Measurements from ENCODE around the gene ATP11A.

The ATP11A gene

DNA sequence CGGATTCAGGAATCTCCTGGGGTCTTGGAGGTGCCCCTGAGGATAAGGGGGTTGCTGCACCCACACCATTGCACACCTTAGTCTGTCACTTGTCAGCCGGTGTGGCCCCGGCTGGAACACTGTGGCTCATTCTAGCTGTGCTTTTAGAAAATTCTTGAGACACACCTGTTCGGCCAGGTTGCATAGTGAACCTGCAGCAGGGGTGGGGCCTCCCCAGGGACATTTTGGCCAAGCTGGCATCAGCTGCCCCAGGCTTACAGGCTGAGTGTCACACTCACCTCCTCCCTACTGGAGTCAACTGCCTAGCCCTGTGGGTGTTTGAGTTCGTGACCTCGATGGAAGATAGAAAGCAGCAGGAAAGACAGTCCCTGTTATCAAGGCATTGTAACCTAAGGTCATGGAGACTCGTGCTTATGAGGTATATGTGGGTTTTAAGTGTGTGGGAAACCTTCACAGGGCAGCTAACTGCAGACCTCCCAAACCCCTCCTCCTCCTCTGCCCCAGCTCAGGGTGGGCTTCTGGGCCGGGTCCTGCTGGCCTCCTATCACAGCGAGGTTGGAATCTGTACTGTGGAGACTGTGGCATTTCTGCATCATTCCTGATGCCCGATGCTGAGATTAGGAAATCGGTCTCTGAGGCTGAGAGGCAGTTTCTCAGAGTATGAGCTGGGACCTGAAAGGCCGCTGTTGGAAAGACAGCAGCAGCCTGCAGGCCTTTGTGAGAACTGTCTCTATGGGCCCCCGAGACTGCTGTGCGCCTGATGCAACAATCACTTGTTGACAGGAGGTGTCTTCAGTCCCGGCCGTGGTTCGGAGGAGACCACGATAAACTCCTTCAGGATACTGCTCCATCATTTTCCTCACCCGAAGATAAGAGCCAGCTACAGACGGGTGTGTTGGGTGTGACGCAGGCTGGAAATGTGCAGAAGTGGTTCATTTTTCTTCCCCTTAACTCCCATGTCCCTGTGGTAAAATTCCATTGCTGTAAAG is 72.2 kb downstream of the ATP11A start:
- DNase-seq (ENCODE audit: low spot score), result no peak

DNA sequence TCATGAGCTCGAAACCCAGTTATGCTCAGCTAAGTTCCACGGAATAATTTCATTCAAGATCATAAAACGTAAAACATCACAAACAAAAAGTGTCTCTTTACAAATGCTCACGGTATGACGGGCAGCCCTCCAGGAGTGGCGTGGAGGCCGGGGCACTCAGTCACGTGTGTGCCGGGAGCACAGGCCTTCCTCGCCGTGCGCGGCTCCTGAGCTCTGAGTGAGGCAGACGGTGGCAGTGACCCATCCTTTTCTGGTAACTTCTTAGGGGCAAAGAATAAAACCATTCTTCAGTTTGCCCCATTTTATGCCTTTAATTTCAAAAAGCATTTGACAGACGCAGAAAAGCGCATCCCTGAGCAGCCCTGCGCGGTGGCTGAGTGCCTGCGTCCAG is 72.8 kb downstream of the ATP11A start:
- DNase-seq (ENCODE audit: low spot score), result no peak

DNA sequence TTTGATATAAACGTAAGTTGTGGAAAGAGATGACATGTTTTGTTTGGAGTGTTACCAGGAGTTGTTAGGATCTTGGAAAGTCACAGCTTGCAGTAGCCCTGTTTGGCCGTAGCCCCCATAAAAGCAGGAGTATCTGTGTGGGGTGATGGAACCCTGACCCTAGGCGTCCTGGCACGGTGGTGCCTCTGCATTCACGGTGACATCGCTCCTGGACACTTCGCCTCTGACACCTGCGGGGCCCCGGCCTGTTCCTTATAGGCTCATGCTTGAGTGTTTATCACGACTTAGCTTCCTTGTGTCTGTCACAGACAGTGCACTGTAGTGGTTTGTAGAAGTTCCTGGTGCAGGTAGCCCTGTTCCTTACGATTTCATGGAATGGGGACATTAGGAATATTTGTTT is 74.2 kb downstream of the ATP11A start:
- no peak for DNase-seq (ENCODE audit: low spot score)

DNA sequence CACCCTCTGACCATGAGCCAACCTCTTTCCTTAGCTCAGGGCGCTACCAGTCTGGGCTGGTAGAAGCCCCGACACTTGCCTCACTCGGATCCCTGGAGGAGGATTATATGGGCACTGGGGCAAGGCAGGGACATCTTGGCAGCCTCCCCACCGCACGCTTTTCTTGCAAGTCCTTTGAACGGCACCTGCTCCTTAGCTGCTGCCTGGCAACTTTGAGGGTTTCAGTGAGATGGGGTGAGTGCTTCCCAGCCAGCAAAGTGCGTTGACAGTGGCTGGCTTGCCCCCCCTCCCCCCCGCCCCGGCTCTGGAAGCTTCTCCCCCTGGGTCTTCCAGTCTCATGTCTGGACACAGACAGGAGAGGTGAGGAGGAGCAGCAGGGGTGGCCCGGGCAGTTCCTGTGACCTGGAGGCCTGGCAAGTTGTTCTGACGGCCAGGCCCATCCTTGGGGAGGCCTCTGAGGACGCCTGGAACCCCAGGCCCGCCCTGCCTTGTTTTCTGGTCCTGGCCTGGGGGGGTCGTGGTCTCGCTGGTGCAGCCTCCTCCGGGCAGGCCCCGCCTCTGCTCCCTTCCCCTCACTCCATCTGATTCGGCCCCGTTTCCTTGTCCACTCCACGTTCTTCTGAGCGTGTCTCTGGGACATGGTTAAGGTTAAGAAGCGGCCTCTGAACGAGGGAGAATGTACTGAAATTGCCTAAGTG is 75.2 kb downstream of the ATP11A start:
- no peak for DNase-seq (ENCODE audit: low spot score)

DNA sequence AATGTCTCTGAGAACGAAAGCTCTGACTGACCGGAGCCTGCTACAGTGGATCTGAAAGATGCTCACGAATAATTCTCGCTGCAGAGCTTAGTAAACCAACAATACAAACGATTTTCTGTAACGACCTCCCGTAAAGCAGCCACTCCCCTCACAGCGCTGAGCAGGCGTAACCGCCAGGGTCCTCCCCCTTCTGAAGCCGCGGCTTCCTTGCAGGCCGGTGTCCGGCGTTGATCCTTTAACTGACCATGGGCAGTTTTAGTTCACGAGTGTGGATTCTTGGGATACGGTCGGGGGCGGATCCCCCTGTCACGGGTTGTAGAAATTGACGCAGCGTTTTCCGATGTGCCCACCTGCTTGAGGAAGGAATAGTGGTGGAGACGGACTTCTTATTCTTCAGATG is 75.9 kb downstream of the ATP11A start:
- no peak for DNase-seq (ENCODE audit: low spot score)

GRCh38 chr13:112766336-112766735 is 76.5 kb downstream of the ATP11A start:
- no peak for DNase-seq (ENCODE audit: low spot score)

DNA sequence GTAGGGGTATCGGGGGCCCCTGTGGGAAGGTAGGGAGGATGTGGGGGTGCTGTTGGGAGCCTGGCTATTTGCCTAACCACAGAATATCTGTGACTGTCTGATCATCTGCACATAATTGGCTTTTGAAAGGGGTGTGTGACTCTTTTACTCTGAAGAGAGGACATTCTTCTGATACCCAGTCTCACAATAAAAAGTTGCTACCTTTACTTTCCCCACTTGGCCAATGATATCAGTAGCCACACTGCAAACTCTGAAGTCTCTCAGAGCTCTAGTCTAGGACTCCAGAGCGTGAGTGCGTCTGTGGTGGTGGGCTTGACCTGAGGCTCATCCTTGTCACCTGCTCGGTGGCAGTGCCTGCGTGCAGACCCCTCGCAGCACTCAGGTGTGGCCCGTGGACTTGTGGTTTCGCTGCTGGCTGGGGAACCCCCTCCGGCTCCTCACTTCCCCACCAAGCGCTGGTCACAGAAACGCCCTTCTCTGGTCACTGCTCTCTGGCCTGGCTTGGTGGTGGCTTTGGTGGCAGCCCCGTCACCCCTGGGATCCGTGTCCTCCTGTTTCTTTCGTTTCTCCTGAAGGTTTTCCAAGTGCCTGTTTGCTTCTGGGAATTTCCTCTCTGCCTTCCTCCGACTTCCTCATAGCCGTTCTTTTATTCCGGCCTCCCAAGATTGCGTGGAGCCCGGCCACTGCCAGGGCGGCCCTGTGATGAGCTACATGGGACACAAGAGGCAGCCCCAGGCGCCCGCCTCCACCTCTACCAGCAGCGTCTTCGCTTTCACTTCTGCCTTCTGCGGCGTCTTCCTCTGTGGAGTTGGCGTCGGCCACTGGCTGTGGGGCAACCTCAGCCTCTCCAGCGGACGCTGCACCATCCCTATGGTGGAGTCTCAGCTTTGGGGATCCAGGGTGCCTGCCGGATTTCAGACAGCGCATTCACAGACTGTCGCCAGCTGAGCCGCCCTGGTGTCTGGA is 78.0 kb downstream of the ATP11A start:
- no peak for DNase-seq (ENCODE audit: low spot score)

- no peak for DNase-seq (ENCODE audit: low spot score)
Measured at GRCh38 chr13:112768795-112769481, 79.1 kb downstream of the ATP11A start.

DNA sequence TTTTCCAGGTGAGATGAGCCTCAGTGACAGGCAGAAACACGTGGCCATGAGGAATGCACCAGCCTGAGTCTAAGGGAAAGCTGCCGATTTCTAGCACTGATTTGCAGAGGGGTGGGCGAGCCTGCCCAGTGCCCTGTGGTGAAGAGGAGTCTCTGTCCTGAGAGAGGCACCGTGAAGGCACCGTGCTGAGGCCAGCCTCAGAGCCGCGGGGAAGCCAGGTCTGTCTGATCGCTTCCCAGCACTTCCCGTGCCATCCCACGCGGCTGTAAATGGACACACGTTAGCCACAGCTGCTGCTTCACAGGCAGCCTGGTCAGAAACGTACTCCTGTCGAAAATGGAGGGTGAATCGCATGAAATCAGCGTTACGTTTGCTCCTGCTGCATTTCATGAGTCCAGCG is 79.8 kb downstream of the ATP11A start:
- DNase-seq (ENCODE audit: low spot score), result no peak

DNA sequence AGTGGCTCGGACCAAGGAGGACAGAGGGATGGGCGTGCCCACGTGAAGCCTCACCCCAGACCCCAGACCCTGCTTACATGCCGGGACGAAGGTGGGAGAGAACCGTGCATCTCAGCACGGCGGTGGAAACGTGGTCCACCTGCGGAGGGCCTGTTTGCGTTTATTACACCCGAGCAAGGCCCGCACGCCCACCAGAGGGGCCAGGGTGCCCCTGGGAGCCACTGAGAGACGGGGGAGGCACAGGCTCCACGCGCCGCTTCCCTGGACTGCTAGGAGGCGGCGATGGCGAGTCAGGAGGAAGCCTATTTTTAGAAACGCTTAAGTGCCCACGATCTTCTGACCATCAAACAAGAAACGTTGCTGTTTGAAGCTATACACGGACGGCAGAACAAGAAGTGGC is 80.7 kb downstream of the ATP11A start:
- no peak for DNase-seq (ENCODE audit: low spot score)

GRCh38 chr13:112771139-112771876 is 81.5 kb downstream of the ATP11A start:
- DNase-seq (ENCODE audit: low spot score), result no peak

DNA sequence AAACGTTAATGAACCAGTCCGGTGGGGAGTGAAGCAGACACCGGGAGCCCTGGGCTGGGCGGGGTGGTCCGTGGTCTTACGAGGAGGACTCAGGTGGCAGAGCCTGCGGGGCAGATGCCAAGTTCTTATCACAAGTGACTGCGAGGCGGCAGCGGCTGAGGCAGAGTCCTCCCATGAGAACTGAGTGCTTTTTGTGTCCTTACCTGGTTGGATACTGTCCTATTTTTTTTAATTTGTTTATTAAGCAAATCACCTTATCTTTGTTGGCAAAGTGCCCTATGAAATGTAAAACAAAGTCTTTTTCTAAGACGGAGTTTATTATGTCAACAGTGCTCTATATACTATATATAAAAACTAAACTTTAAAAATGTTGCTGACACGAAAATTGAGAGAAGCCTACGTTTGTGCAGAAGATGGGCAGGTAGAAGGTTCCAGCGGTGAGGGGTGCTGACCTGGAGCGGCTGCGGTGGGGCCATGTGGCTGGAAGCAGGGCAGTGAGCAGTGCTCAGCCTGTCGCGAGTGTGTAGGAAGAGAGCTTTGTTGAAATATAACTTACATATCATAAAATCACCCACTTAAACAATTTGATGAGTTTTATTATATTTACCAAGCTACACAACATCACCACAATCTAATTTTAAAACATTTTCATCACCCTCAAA is 82.2 kb downstream of the ATP11A start:
- DNase-seq (ENCODE audit: low spot score), result no peak

DNA sequence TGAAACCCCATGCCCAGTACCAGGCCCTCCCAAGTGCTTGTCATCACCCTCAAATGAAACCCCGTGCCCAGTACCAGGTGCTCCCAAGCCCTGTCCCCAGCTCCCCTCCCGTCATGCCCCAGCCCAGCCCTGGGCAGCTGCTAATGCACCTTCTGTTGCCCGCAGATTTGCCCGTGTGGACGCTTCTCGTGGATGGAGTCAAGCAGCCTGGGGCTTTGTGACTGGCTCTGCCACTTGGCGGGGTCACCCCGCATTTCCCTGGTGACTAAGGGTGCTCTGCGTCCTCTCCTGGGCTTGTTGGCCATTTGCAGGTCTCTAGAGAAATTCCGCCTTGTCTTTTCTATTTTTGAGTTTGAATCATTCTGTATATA is 82.7 kb downstream of the ATP11A start:
- no peak for DNase-seq (ENCODE audit: low spot score)

DNA sequence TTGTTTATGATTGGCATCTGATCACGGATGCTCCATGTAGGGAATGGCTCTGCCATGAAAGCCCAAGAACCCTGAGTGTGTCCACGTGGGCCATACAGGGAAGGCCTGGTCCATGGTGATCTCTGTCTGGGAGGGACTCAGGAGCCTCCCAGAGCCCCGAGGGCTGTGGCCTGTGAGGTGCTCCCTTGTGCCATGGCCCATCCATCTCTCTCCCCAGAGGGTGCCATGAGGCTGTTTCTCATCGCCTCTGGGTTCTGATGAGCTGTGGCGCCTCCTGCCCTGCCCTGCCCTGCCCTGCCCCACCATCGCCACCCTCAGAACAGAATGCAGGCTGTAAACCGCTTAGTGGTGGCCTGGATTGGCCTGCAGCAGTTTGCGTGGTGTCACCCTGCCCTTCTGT is 83.1 kb downstream of the ATP11A start:
- DNase-seq (ENCODE audit: low spot score), result no peak

- no peak for DNase-seq (ENCODE audit: low spot score)
Measured at GRCh38 chr13:112773601-112774447, 84.0 kb downstream of the ATP11A start.

DNA sequence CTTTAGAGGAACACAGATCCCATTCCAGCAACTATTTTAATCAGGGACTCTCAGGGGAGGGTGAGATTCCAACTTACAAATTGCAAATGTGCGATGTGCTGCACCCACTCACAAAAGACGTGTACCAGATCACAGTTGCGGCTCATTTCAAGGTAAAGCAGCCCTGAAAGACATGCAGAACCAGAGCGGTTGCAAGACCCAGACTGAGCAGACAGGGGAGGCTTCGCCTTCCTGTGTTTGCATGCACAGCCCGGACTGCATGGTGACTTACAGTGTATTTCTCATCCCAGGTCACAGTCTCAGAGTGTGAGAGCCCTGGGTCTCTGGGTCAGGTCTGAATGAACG is 84.6 kb downstream of the ATP11A start:
- DNase-seq (ENCODE audit: low spot score), result no peak

GRCh38 chr13:112774829-112775565 is 85.2 kb downstream of the ATP11A start:
- no peak for DNase-seq (ENCODE audit: low spot score)

- no peak for DNase-seq (ENCODE audit: low spot score)
Measured at GRCh38 chr13:112775791-112776279, 86.0 kb downstream of the ATP11A start.

GRCh38 chr13:112776354-112776753 is 86.5 kb downstream of the ATP11A start:
- no peak for DNase-seq (ENCODE audit: low spot score)

Measured in D341Med (cell line).